HG02973 (cell line): ENCODE data around the gene CFAP46.

ENCODE experiments used
- ATAC-seq: cut with Tn5 transposase; IDR thresholded peaks from one replicate; pipeline ENCODE4 v1.9.1; 2021; ENCODE audit warnings: moderate library complexity; ENCODE audit not compliant: unreplicated experiment

Gene CFAP46

DNA sequence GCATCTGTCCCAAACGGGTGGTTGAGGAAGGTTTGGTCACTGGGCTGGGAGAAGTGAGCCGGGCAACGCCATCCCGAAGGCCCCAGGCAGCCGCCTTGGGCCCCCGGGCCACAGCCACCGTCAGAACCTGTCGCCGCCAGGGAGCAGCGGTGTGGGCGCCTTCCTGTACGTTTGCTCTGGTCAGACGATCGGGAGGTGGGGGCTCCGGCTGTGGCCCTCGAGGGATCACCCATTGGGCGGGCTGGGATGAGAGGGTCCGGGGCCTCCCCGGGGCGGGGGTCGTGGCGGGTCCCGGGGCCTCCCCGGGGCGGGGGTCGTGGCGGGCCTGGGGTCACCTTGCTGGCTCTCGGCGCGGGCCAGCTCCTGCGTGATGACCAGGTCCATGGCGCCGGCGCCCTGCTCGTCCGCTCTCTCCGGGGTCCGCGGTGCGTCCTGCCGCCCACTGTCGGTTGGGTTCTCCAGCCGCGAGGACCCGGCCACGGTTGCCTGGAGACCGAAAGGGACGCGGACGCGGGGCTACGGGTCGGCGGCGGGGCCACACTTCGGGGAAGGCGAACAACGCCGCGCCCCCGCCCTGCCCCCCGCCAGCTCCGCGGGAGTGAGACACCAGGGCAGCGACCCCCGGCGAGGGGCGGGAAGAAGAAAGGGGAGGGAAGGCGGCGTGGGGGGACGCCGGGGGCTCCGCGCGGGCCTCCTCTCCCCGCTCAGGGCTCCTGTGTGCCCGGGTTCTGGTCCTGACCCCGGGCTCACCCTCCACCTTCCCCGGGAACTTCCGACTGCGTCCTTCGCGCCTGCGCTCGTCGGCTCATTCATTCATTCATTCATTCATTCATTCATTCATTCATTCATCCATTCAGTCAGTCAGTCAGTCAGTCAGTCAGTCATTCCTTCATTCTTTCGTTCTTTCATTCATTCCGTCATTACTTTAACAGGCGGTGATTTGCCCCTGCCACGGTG, at the start of gene CFAP46:
Gene CFAP46, minus strand, starts transcription at position 470 of the 957 bp plus-strand sequence. Its CDS starts 86 bp downstream, at position 384.
- ATAC-seq: no peak

DNA sequence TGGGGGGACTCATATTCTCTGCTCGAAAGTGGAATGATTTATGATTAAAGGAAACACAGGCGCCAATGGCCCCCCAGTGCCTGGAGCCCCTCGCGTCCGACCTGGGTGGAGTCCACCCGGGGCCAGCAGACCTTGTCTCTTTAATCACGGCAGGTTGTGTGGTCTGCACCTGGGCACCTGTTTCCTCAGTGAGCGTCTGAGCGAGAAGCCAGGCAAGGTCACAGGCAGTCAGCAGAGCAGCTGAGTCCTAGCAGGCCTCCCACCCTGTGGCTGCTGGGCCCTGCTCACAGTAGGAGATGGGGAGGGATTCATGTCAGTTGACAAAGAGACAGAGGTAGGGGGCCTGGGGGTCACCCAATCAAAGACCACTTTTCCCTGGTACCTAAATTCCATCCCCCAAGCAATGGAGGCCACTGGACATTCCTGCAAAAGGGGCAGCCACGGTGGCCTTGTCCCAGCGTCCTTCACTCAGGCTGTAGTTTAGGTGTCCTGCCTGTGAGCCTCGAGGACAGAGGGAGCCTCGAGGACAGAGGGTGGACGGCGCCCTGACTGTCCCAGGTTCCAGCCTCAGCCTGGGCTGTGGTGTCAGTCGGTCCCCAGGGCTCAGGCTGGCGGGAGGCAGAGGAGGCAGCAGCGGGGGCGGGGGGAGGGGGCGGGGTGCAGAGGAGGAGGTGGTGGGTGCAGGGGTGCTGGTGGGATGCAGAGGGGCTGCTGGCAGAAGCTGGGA, 49.5 kb upstream of the CFAP46 start:
- no peak for ATAC-seq

DNA sequence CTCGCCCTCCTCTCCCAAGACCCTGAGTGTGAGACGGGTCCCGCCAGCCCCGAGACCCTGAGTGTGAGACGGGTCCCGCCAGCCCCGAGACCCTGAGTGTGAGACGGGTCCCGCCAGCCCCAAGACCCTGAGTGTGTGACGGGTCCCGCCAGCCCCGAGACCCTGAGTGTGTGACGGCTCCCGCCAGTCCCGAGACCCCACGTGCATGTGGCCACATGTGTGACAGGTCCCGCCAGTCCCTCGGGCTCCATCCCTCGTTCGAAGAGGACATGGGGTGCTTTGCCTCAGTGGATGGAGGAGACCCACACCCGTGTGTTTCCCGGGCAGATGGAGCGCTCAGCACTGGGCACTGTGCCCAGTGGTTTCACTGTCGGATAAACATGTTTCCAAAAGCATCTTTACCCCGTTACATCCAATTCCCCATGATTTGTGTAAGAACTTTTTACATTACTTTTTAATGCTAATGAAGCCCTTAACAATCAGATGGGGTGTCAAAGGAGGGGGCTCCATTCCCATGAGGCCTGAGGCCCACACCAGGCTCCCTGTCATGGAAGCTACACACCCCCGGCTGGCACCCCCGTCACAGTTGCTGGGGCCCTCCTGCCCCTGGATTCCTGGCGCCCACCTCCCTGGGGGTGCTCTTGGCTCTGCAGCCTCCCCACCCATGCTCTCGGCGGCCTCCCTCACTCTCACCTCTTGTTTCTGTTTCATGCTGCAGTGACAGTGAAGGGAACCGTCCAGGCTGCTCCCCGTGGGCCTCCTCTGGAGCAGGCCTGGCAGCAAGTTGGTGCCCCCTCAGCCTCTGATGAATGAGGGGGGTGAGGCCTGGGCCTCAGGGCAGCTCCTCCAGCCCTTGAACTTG, 48.5 kb upstream of the CFAP46 start:
- no peak for ATAC-seq

DNA sequence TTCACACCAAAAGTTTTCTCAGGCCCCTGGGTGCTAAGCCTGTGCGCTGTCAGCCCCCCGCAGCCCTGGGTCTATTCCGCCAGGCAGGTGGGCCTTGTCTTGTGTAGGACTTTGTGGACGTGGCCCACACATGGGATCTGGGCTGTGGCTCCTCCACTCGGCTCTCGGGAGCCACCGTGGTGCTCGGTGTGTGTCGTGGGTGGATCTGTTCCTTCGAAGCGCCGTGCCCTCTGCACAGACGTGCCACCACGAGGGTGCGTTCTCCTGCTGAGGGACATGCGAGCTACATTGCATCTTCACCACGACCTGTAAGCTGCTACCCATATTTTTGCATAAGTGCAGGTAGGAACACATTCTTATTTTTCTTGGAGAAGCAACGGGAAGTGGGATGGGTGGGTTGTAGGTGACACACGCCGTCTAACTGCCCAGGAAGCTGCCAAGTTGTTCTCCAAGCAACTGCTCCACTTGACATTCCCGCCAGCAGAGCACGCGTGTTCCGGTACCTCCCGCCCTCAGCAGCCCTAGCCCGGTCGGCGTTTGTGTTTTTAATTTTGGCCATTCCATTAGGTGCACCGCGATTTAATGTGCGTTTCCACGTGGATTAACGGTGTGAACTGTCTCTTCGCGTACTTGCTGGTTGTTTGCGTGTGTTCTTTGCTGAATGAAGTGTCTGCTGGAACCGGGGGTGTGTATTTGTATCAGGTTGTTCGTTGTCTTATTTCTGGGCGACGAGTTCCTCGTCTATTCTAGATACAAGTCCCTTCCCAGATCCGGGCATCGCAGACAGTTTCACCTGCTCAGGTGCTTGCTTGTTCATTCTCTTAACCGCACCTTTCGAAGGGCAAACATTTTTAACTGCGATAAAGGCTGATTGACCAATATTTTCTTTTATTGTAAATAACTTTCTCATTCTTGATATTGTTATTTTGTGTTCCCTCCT, 47.4 kb upstream of the CFAP46 start:
- no peak for ATAC-seq

DNA sequence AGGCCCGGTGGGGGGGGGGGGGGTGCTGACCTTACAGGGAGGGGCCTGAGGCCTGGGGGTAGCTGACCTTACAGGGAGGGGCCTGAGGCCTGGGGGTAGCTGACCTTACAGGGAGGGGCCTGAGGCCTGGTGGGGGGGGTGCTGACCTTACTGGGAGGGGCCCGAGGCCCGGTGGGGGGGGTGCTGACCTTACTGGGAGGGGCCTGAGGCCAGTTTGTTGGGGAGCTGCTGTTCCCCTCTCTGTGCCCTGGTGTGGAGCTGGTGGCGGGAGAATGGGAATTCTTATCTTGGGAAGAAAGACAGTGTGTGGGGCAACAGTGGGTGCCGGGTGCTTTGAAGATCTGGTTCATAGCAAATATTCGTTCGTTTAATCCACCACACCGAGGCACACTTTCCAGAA, 46.6 kb upstream of the CFAP46 start:
- no peak for ATAC-seq

DNA sequence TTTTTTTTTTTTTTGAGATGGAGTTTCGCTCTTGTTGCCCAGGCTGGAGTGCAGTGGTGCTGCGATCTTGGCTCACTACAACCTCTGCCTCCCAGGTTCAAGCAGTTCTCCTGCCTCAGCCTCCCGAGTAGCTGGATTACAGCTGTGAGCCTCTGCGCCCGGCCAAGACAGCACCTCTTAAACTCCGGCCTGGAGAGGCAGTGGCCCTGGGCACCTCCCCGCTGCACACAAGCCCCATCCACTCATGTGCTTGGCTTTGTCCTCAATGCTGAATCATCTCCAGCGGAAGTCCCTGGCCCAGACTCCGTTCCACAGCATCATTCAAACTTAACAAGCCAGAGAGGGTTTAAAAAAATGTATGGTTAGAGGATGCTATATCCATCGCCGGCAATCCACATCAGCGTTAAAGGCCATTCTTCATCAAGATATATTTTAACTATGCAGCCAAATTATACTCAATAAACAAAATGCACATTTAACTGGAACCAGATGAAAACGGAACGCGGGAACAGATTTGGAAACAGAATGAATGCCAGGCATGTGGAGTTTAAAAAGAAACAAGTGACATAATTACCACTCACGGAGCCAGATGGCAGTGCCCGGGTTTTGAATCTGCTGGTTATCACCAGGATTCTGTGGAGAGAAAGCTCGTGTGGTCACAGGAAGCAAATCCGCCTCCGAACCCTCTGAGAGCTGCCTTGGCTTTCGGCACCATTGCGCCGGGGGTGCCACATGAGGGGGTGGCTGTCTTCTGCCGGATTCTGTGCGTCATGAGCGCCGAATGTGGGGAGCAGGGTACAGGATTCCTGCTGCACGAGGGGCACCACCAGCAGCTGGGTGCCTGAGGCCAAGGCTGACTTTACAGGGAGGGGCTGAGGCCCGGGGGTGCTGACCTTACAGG, 45.6 kb upstream of the CFAP46 start:
- no peak for ATAC-seq

DNA sequence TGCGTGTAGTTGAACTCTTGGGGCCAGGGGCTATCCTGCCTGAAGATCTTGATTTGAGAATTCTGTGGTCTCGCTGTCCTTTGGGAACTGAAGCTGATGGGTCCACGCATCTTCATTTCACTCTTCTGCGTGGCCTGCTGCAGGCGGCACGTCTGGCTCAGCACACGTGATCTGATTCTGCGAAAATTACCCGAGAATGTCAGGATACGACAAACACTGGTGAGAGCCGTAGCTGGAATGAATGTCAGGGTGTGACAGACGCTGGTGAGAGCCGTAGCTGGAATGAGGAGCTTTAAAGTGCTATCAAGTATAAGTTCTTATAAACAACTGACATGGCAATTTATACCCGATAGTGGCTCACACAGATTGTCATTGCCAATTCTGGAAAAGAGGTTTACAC, 44.6 kb upstream of the CFAP46 start:
- ATAC-seq: no peak

DNA sequence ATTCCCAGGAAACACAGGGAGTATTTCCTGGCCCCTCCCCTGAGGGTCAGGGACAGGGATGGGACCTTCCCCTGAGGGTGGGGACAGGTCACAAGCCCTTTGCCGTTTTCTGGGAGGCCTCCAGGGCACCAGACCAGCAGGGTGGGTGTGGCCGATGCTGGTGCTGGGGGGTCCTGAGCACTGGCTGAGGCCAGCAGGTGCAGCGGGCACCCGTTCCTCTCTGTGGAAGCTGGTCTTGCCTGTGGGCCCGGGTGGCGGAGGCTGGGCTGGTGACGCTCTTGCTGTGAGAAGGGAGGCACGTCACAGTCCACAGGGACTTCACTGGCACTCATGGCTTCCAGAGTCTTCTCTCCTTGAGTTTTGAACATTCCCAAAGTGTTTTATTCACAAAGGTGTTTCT, 44.2 kb upstream of the CFAP46 start:
- no peak for ATAC-seq

DNA sequence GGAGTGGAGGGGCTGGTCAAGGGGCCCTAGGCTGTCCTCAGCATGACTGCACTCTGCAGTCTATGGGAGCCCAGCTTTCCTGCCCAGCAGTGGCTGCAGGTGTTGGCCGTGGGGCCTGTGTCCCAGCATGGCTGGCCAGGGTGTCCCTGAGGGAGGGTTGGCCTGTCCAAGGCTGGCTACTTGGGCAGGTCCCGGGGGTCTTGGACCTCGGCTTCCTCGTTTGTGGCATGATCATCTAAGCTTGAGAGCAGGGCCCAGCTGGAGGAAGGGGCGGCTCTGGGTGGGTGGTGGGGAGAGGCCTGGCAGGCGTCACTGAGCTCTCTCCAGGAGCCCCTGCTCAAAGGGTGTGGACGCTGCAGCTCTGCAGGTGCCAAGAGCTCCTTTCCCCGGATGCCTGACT, 43.7 kb upstream of the CFAP46 start:
- ATAC-seq: no peak

DNA sequence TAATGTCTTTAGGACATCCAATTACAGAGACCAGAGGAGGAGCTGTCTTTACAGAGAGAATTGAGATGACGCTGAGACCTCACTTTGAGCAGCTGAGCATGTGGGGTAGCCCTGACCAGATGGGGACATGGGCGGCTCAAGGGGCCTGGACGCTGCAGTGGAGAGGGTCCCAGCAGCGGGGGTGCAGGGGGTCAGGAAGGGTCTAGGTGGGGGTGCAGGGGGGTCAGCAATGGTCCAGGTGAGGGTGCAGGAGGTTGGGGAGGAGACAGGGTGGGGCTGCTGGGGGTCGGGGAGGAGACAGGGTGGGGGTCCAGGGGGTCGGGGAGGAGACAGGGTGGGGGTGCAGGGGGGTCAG, 43.2 kb upstream of the CFAP46 start:
- ATAC-seq: no peak

DNA sequence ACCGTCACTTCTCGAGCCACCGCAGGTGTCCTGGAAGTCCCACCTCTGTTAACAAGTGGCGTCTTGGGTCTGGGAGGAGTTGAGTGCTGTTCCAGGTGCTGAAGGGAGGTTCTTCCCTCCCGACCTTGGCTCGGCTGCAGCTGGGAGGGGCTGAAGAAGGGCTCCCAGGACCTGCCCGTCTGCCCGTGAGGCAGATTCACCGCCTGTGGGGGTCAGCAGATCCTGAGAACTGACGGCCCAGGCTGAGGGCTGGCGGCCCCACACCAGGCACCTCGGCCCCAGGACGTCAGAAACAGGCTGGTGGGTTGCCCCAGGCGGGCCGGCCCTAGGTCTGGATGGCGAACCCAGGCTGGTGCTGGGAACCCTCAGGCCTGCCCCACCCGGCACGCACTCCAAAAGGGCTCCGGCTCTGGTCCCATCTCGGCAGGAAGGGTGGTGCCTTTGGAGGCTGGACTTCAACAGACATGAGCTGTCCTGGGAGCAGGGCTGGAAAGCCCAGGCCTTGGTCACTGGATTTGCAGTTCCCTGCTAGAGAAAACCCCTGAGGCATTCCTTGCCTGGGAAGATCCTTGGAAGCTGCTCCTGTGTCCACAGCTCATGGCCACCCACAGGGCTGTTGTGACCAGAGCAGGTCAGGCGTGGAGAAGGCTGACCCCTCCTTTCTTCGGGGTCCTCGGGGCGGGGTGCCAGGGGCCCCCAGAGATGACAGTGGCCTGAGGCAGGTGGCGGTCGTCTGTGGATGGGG, 42.6 kb upstream of the CFAP46 start:
- ATAC-seq: no peak

DNA sequence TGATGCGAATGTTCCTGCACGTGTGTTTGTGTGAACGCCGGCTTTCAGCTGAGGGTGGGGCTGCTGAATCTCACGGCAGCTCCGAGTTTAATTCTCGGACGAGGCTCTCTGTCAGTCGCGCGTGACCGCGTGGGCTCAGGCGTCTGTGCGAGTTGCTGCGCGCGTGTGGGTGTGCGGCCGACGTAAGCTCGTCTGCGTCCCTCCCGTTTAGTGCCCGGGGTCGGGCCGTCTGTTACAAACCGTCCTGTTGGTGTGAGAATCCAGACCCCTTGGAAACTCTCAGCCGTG, 41.6 kb upstream of the CFAP46 start:
- ATAC-seq: no peak

DNA sequence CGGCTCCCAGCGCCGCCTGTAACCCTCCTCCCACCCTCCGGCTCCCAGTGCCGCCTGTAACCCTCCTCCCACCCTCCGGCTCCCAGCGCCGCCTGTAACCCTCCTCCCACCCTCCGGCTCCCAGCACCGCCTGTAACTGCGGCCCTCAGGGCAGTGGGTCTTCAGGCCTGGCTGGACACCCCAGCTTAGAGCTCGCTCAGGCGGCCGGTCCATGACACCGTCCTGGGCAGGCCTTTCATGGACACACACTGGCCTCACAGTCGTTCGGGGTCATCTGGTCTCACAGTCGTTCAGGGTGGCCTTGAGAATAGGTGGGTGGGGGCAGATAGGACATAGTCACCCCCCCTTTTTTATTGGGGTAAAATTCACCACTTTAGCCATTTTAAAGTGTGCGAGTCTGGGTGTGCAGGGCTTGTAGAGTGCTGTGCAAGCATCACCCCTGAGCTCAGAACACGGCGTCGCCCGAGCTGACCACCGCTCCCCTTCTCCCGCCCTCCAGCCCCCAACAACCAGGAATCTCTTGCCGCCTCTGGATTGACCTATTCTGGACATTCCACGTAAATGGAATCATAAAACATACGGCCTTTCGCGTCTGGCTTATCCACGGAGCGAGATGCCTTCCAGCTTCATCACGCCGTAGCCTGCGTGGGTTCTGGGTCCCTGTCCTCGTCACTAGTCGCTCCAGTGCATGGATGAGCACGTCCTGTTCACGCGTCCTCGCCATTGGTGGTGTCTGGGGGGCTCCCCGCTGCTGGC, 41.1 kb upstream of the CFAP46 start:
- ATAC-seq: no peak

DNA sequence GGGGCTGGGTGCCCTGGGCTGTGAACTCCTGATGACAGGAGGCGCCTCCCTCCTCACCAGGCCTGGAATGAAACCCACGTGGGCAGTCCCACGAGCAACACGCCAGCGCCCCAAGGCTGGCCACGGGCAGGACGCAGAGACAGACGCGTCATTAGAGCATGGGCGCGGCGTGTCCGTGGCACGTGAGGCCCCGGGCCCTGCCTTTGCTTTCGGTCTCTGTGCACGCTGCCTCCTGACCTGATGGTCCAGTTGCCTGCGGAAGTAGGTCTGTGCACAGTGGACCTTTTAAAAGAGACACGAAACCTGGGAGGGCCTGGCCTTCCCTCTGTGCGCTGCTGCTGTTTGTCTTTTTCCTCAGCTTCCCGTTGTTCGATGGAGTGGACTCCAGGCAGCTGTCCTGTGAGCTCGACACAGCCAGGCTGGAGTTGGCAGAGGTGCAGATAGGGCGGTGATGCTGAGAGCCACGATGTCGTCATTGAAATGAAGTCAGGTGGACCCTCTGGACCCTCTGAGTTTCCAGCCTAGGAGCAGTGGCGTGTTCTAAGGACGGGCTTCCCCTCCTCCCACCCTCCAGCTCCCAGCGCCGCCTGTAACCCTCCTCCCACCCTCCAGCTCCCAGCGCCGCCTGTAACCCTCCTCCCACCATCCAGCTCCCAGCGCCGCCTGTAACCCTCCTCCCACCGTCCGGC, 40.1 kb upstream of the CFAP46 start:
- no peak for ATAC-seq

DNA sequence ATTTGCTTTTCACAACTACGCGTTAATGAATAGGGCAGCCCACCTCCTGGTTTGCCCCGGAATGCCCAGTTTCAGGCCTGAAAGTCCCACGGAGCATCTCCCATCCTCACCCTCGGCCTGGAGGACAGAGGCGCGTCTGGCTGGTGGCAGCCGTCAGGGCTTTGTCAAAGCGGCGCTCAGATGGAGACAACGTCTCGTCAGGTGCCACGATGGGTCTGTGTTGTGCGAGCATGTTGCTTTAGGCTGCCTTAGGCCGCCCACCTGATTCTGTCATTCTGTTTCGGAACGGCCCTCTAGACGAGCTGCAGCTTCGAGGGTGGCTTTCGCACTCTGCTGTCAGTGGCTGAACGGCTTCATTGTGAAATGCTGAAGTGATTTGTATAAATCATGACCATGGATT, 39.4 kb upstream of the CFAP46 start:
- ATAC-seq: no peak

DNA sequence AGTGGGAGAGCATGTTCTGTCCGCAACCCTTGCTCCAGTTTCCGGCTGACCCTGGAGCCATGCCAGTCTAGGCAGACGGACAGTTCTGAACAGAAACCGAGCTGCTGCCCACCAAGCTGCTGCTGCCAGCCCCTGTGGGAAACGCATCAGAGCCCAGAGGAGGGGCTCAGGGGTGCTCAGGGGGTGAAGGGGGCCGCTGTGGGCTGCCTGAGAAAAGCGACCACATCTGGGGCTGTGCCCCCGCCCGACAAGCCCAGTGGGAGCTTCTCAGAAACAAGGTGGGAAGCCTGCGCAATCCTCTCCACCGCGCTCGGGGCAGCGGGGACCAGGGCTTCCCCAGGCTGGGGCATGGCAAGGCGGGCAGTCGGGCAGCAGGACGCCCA, 38.8 kb upstream of the CFAP46 start:
- no peak for ATAC-seq

DNA sequence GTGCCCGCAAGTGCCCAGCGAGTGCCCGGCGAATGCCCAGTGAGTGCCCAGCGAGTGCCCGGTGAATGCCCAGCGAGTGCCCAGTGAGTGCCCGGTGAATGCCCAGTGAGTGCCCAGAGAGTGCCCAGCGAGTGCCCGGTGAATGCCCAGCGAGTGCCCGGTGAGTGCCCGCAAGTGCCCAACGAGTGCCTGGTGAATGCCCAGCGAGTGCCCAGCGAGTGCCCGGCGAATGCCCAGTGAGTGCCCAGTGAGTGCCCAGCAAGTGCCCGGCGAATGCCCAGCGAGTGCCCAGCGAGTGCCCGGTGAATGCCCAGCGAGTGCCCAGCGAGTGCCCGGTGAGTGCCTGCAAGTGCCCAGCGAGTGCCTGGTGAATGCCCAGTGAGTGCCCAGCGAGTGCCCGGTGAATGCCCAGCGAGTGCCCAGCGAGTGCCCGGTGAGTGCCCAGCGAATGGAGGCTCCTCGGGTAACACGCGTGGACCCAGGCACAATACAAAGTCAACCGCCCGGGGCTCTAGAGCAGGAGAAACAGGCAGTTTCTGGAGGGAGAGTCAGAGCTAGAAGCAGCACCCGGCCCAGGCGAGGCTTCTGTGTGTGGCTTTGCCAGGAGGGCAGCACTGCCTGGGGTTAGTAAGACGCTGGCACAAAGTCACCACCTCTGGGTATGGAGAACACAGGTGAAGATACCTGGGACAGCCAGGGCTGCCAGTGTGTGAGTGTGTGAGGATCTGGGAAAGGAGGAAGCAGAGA, 38.2 kb upstream of the CFAP46 start:
- ATAC-seq: no peak
